Activated CD4-positive, alpha-beta T cell treated with anti-CD3 and anti-CD28 coated beads, Interleukin-2, amount 10 ng/mL, durations not matched to agents 7 days and 5 days (primary cell): ENCODE data around the gene ZSCAN2. TPM values are rescaled to one million over a fixed set of nuclear protein-coding genes. Genes with fewer than 3 reads are reported as not detected.

Experiments
- CTCF ChIA-PET: fragments of 350-600 bp; sonication (Branson Sonifier 250); formaldehyde crosslinking; loops from one replicate; lab custom pipeline; 2021; ENCODE audit warnings: antibody characterized with exemption; lab: Charles Lee
- POLR2A ChIA-PET: fragments of 350-600 bp; sonication (Branson Sonifier 250); formaldehyde crosslinking; loops from one replicate; lab custom pipeline; 2021; ENCODE audit warnings: antibody characterized with exemption; lab: Charles Lee
- DNase-seq: peaks from one replicate; pipeline ENCODE4 v3.0.0-alpha.2; 2020
- H3K27ac Mint-ChIP-seq: one replicate; pipeline ENCODE4 v1.8.0; 2021; ENCODE audit warnings: mild to moderate bottlenecking, moderate library complexity, mixed read lengths
- H3K27me3 Mint-ChIP-seq: one replicate; pipeline ENCODE4 v1.8.0; 2021; ENCODE audit warnings: mixed read lengths
- H3K36me3 Mint-ChIP-seq: one replicate; pipeline ENCODE4 v1.8.0; 2021; ENCODE audit warnings: low read depth, mixed read lengths
- H3K4me1 Mint-ChIP-seq: one replicate; pipeline ENCODE4 v1.8.0; 2021; ENCODE audit warnings: mixed read lengths
- H3K4me3 Mint-ChIP-seq: one replicate; pipeline ENCODE4 v1.8.0; 2021; ENCODE audit warnings: mild to moderate bottlenecking, moderate library complexity, mixed read lengths
- H3K9me3 Mint-ChIP-seq: one replicate; pipeline ENCODE4 v1.8.0; 2021; ENCODE audit warnings: mixed read lengths
- total RNA-seq, 2 experiments: library from RNA; stranded (reverse); gene quantifications; one replicate each; pipeline ENCODE4 v1.2.3, GENCODE V29; 2021

The ZSCAN2 gene
- total RNA-seq, 2 experiments from 2014 or later = 6.3 to 6.6 TPM

GRCh38 chr15:84659904-84660781, 59.3 kb downstream of the ZSCAN2 start:
- Mint-ChIP-seq H3K27me3 (no peaks in the 10 kb centered on the region), H3K4me1 (peaks cover 30% of the 10 kb centered on the region), H3K36me3 (peaks cover 15% of the 10 kb centered on the region), H3K9me3 (no peaks in the 10 kb centered on the region), H3K4me3 (no peak overlapping the region), H3K27ac (no peak overlapping the region)
- no peak for DNase-seq
- CTCF ChIA-PET = interaction anchor here (0.6 to 1.6 kb wide), 9 partner anchors 15 to 163 kb away, joined by 3 to 6 read pairs (median 3); partner anchors contain the start of gene SEC11A
- POLR2A ChIA-PET = interaction anchor here (1.0 kb wide), 1 partner anchor 26 kb away, joined by 4 read pairs; no protein-coding TSS in a partner anchor

GRCh38 chr15:84661001-84661400, 60.2 kb downstream of the ZSCAN2 start:
- Mint-ChIP-seq H3K27ac (no peak overlapping the region), H3K9me3 (no peaks in the 10 kb centered on the region), H3K4me1 (peaks cover 26% of the 10 kb centered on the region), H3K27me3 (no peaks in the 10 kb centered on the region), H3K36me3 (peaks cover 20% of the 10 kb centered on the region), H3K4me3 (no peak overlapping the region)
- POLR2A ChIA-PET = no interaction called here
- CTCF ChIA-PET = no interaction called here
- DNase-seq = no peak

GRCh38 chr15:84666373-84666772, 65.6 kb downstream of the ZSCAN2 start:
- CTCF ChIA-PET = interaction anchor here (1.7 to 2.9 kb wide), 2 partner anchors 11 to 41 kb away, joined by 3 to 13 read pairs; partner anchors contain the start of gene WDR73
- Mint-ChIP-seq H3K36me3 (peaks cover 52% of the 10 kb centered on the region), H3K27me3 (no peaks in the 10 kb centered on the region), H3K9me3 (no peaks in the 10 kb centered on the region), H3K4me3 (no peak overlapping the region), H3K4me1 (peaks cover 5% of the 10 kb centered on the region), H3K27ac (no peak overlapping the region)
- DNase-seq = no peak
- POLR2A ChIA-PET = interaction anchor here (0.6 kb wide), 1 partner anchor 41 kb away, joined by 3 read pairs; no protein-coding TSS in a partner anchor

DNA sequence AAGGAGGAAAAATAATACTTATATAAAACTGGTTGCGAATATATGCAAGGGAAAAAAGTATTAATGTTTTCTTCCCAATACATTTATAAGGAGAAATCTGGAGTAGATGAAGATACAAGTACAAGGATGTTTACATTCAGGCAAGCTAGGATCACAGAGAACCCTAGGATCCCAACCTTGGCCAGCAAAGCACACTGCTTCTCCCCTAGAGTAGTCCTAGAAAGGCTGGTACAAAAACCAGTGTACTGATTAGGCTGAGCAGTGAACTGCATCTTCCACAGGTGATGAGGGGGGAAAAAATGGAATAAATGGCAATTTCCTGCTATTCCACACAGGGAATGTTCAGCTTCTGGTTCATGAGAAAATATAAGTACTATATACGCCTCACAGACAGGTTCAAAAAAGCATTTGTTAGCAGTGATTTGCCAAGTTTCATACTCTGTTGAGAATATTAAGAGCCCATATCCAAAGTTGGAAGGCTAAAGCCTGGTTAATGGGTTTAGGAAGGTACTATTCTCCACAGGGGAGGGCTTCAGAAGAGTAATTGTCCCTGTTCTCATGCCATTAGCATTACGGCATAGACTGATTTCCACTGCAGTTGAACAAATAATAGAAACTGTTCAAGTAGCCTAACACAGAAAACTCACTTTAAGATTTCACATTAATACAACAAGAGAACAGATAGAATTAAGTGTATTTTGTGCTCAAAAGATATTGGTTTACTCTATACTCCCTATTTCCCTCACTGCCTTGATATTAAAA, 67.6 kb downstream of the ZSCAN2 start:
- H3K27ac Mint-ChIP-seq = no peak overlapping the region
- H3K36me3 Mint-ChIP-seq = peaks cover 58% of the 10 kb centered on the region
- POLR2A ChIA-PET = interaction anchor here (0.8 kb wide), 1 partner anchor 10 kb away, joined by 7 read pairs; the partner anchor contains the start of gene NMB
- H3K4me3 Mint-ChIP-seq = no peak overlapping the region
- CTCF ChIA-PET = interaction anchor here (0.6 to 0.7 kb wide), 2 partner anchors 43 to 81 kb away, joined by 3 read pairs; no protein-coding TSS in a partner anchor
- H3K4me1 Mint-ChIP-seq = peaks cover 10% of the 10 kb centered on the region
- H3K9me3 Mint-ChIP-seq = no peaks in the 10 kb centered on the region
- no peak for DNase-seq
- H3K27me3 Mint-ChIP-seq = no peaks in the 10 kb centered on the region

GRCh38 chr15:84669726-84670125, 68.9 kb downstream of the ZSCAN2 start:
- POLR2A ChIA-PET = interaction anchor here (0.8 kb wide), 1 partner anchor 11 kb away, joined by 7 read pairs; the partner anchor contains the start of gene NMB
- CTCF ChIA-PET = no interaction called here
- Mint-ChIP-seq H3K9me3 (no peaks in the 10 kb centered on the region), H3K27ac (no peak overlapping the region), H3K36me3 (peaks cover 58% of the 10 kb centered on the region), H3K27me3 (no peaks in the 10 kb centered on the region), H3K4me3 (no peak overlapping the region), H3K4me1 (peaks cover 11% of the 10 kb centered on the region)
- no peak for DNase-seq

- no peak for DNase-seq
- ChIA-PET CTCF (interaction anchor here (0.9 to 1.8 kb wide), 2 partner anchors 14 to 40 kb away, joined by 3 to 4 read pairs; no protein-coding TSS in a partner anchor), POLR2A (interaction anchor here (0.6 kb wide), 1 partner anchor 13 kb away, joined by 7 read pairs; no protein-coding TSS in a partner anchor)
- peaks cover 11% of the 10 kb centered on the region for H3K4me1 Mint-ChIP-seq
- peaks cover 53% of the 10 kb centered on the region for H3K36me3 Mint-ChIP-seq
- no peaks in the 10 kb centered on the region for H3K27me3 Mint-ChIP-seq
- no peak overlapping the region for H3K4me3 Mint-ChIP-seq
- no peaks in the 10 kb centered on the region for H3K9me3 Mint-ChIP-seq
- no peak overlapping the region for H3K27ac Mint-ChIP-seq
Observed at GRCh38 chr15:84671211-84671610, 70.4 kb downstream of the ZSCAN2 start.

Other genes with a start within 250 kb of the ZSCAN2 start
- gene WDR73, start 53.3 kb downstream of the ZSCAN2 start, total RNA-seq = 10 to 100 TPM; 22.1 to 23.8 TPM
- 1 to 10 TPM; 2.8 to 3.8 TPM for gene NMB, start 57.2 kb downstream of the ZSCAN2 start, total RNA-seq
- 100 to 1,000 TPM; 110 to 119 TPM for gene SEC11A, start 115.1 kb downstream of the ZSCAN2 start, total RNA-seq
- 10 to 100 TPM; 44.3 to 51.9 TPM for gene ZNF592, start 147.6 kb downstream of the ZSCAN2 start, total RNA-seq
- gene ALPK3, start 216.3 kb downstream of the ZSCAN2 start, total RNA-seq = under 1 TPM; 0.15 to 0.27 TPM